B cell (primary cell): ENCODE results near the gene CAPN6. TPM values are rescaled to one million over a fixed set of nuclear protein-coding genes. Genes with fewer than 3 reads are reported as not detected.

Experiments
- ATAC-seq: fragments of 200-7000 bp; cut with Tn5 transposase; one replicate; pipeline ENCODE4 v1.10.0; 2021; ENCODE audit warnings: low read depth, mild to moderate bottlenecking, moderate number of reproducible peaks, moderate library complexity
- CTCF ChIA-PET: fragments of 350-600 bp; sonication (Branson Sonifier 250); formaldehyde crosslinking; loops from one replicate; lab custom pipeline; 2021; ENCODE audit warnings: antibody characterized with exemption, inconsistent platforms; lab: Charles Lee
- POLR2A ChIA-PET: fragments of 350-600 bp; sonication (Branson Sonifier 250); formaldehyde crosslinking; loops from one replicate; lab custom pipeline; 2021; ENCODE audit warnings: antibody characterized with exemption; lab: Charles Lee
- DNase-seq: peaks from one replicate; pipeline ENCODE4 v3.0.0; 2013
- H2AFZ ChIP-seq: 2 replicates; pipeline ENCODE4 v1.6.1; 2012; ENCODE audit warnings: mild to moderate bottlenecking, low read depth, low read length; ENCODE audit not compliant: insufficient read depth, poor library complexity, severe bottlenecking
- H3K27ac ChIP-seq, 2 donors: 1 replicate in 1 of 2; 2 replicates in 1 of 2; pipeline ENCODE4 v1.5.1; 2012 to 2013; ENCODE audit warnings: low read length in 2 of 2, mild to moderate bottlenecking in 2 of 2, moderate library complexity in 1 of 2
- H3K27me3 ChIP-seq, 4 experiments: fragments of 200-600 bp in 1 of 4; sonication (generic) in 1 of 4; replicated peaks in 1 of 4; 1 replicate in 2 of 4; 2 replicates in 2 of 4; pipeline versions ENCODE4 v1.6.1 to v1.7.0; 2013 to 2016; ENCODE audit warnings: low read length in 3 of 4, mild to moderate bottlenecking in 2 of 4, mixed read lengths in 1 of 4, moderate library complexity in 1 of 4; ENCODE audit not compliant: insufficient read depth in 4 of 4, control insufficient read depth in 3 of 4; ENCODE audit errors: control extremely low read depth in 1 of 4
- H3K36me3 ChIP-seq, 2 experiments: replicated peaks in 1 of 2; 1 replicate in 1 of 2; 2 replicates in 1 of 2; pipeline versions ENCODE4 v1.6.1 to v1.7.1; 2013; ENCODE audit warnings: low read length in 1 of 2; ENCODE audit not compliant: insufficient read depth in 2 of 2, control insufficient read depth in 1 of 2; ENCODE audit errors: control extremely low read depth in 1 of 2, extremely low read depth in 1 of 2
- H3K4me1 ChIP-seq, 2 donors: fragments of 200-600 bp in 1 of 2; sonication (generic) in 1 of 2; 1 replicate in 1 of 2; 2 replicates in 1 of 2; pipeline versions ENCODE4 v1.5.1 to v1.6.1; 2013 to 2017; ENCODE audit warnings: low read length in 2 of 2; ENCODE audit not compliant: control insufficient read depth in 2 of 2, insufficient read depth in 2 of 2
- H3K4me2 ChIP-seq: replicated peaks from 2 replicates; pipeline ENCODE3; 2012; ENCODE audit warnings: mild to moderate bottlenecking, low read depth, low read length; ENCODE audit not compliant: poor library complexity, severe bottlenecking
- H3K4me3 ChIP-seq, 5 experiments: fragments of 200-600 bp in 1 of 5; sonication (generic) in 1 of 5; 1 replicate in 3 of 5; 2 replicates in 2 of 5; pipeline versions ENCODE4 v1.5.1 to v1.7.0; 2011 to 2016; ENCODE audit warnings: low read length in 4 of 5, mild to moderate bottlenecking in 4 of 5, low read depth in 2 of 5, control low read depth in 1 of 5, moderate library complexity in 1 of 5; ENCODE audit not compliant: insufficient read depth in 1 of 5; ENCODE audit errors: control extremely low read depth in 1 of 5, extremely low read depth in 1 of 5
- H3K79me2 ChIP-seq: fragments of 200-600 bp; sonication (generic); one replicate; pipeline ENCODE4 v1.6.0; 2016; ENCODE audit warnings: low read length; ENCODE audit not compliant: control insufficient read depth, insufficient read depth
- H3K9ac ChIP-seq: fragments of 200-600 bp; sonication (generic); 2 replicates; pipeline ENCODE4 v1.6.1; 2017; ENCODE audit warnings: mild to moderate bottlenecking, low read length, moderate library complexity
- H3K9me3 ChIP-seq, 3 donors: one replicate each; pipeline versions ENCODE4 v1.6.1 to v1.7.1; 2013; ENCODE audit warnings: low read length in 2 of 3; ENCODE audit not compliant: control insufficient read depth in 2 of 3, insufficient read depth in 1 of 3; ENCODE audit errors: control extremely low read depth in 1 of 3
- H4K20me1 ChIP-seq: 2 replicates; pipeline ENCODE4 v1.6.0; 2012; ENCODE audit warnings: mild to moderate bottlenecking, low read length; ENCODE audit not compliant: insufficient read depth, control insufficient read depth, poor library complexity, severe bottlenecking
- H3K27ac Mint-ChIP-seq: one replicate; pipeline ENCODE4 v1.8.0; 2021; ENCODE audit warnings: mixed read lengths
- H3K27me3 Mint-ChIP-seq: one replicate; pipeline ENCODE4 v1.8.0; 2021; ENCODE audit warnings: mixed read lengths
- H3K4me1 Mint-ChIP-seq: one replicate; pipeline ENCODE4 v1.8.0; 2021; ENCODE audit warnings: mixed read lengths
- H3K4me3 Mint-ChIP-seq: one replicate; pipeline ENCODE4 v1.8.0; 2021; ENCODE audit warnings: mixed read lengths
- H3K9me3 Mint-ChIP-seq: one replicate; pipeline ENCODE4 v1.8.0; 2022; ENCODE audit warnings: mixed read lengths; ENCODE audit not compliant: insufficient read depth
- CTCF ChIP-seq: fragments of 200-600 bp; IDR thresholded peaks from one replicate; pipeline ENCODE4 v1.8.0; 2022; ENCODE audit warnings: antibody characterized with exemption, mild to moderate bottlenecking
- EZH2 ChIP-seq: IDR thresholded peaks from 2 replicates; pipeline ENCODE4 v1.6.1; 2012; ENCODE audit warnings: borderline replicate concordance, low read depth, mild to moderate bottlenecking, moderate library complexity, low read length; ENCODE audit not compliant: insufficient read depth, poor library complexity, severe bottlenecking
- WGBS: methylation state at CpG from one replicate; pipeline ENCODE4 v1.1.5; 2013; ENCODE audit warnings: missing lambda C conversion rate; ENCODE audit not compliant: insufficient coverage; 5-methylcytosine and 5-hydroxymethylcytosine counted together
- intact Hi-C: fragments of 100-400 bp; cut with micrococcal nuclease; formaldehyde crosslinking; loops from one replicate; pipeline ENCODE4 v1.10.0; 2022
- polyA plus RNA-seq: library from polyadenylated mRNA; depleted of rRNA; stranded (reverse); fragments of >200 nt; gene quantifications from 2 replicates; pipeline ENCODE4 v1.2.3, GENCODE V29; 2012
- total RNA-seq, 2 donors: library from RNA; stranded (reverse); fragments of 120-200 nt in 1 of 2; gene quantifications; 1 replicate in 1 of 2; 2 replicates in 1 of 2; pipeline versions ENCODE4 v1.2.3 to v1.2.4, GENCODE V29; 2013 to 2022

Gene CAPN6
- total and polyA plus RNA-seq, 2 donors (not counting 1 experiment from before 2014, with no cell fraction given), result not detected

- Histone ChIP-seq H3K27ac (no peak overlapping the region), H3K4me3 (no peak overlapping the region), H3K4me1 (no peaks in the 10 kb centered on the region), H3K36me3 (no peaks in the 10 kb centered on the region), H3K27me3 (no peaks in the 10 kb centered on the region), H4K20me1 (no peaks in the 10 kb centered on the region), H3K4me2 (no peak overlapping the region), H3K9ac (no peak overlapping the region), H3K79me2 (no peaks in the 10 kb centered on the region), H3K9me3 (no peaks in the 10 kb centered on the region), H2AFZ (no peak overlapping the region)
- no peak overlapping the region for H3K27ac Mint-ChIP-seq
- H3K9me3 Mint-ChIP-seq, result no peaks in the 10 kb centered on the region
- ATAC-seq, result no peak
- no peaks in the 10 kb centered on the region for H3K4me1 Mint-ChIP-seq
- no CpG with 5 or more reads among the region's 6 CpGs for WGBS
- ChIA-PET CTCF (no interaction called here), POLR2A (no interaction called here)
- H3K4me3 Mint-ChIP-seq, result no peak overlapping the region
- TF ChIP-seq CTCF (no peak), EZH2 (no peak)
- H3K27me3 Mint-ChIP-seq, result no peaks in the 10 kb centered on the region
- intact Hi-C loops, result no loop called here
- no peak for DNase-seq
Measured at GRCh38 chrX:111216293-111216801, 53.9 kb downstream of the CAPN6 start.

- Histone ChIP-seq H3K27ac (no peak overlapping the region), H3K79me2 (no peaks in the 10 kb centered on the region), H2AFZ (no peak overlapping the region), H4K20me1 (no peaks in the 10 kb centered on the region), H3K4me2 (no peak overlapping the region), H3K36me3 (no peaks in the 10 kb centered on the region), H3K27me3 (no peaks in the 10 kb centered on the region), H3K4me3 (no peak overlapping the region), H3K4me1 (no peaks in the 10 kb centered on the region), H3K9me3 (no peaks in the 10 kb centered on the region), H3K9ac (no peak overlapping the region)
- POLR2A ChIA-PET, result no interaction called here
- Mint-ChIP-seq H3K9me3 (no peaks in the 10 kb centered on the region), H3K27ac (no peak overlapping the region), H3K27me3 (no peaks in the 10 kb centered on the region), H3K4me1 (no peaks in the 10 kb centered on the region), H3K4me3 (no peak overlapping the region)
- ATAC-seq, result no peak
- TF ChIP-seq CTCF, result no peak
- TF ChIP-seq EZH2, result no peak
- no peak for DNase-seq
- intact Hi-C loops, result no loop called here
- WGBS, result 100% methylated on average over 6 of the region's 8 CpGs
- CTCF ChIA-PET, result no interaction called here
Measured at GRCh38 chrX:111207851-111208250, 62.4 kb downstream of the CAPN6 start.
